ENCODE results near the gene DNMBP.

GRCh38 chr10:99851825-99852224, 157.9 kb downstream of the DNMBP start:
- TF ChIP-seq NPAS2 (CRISPR knock-in tag; IDR thresholded peaks at IDR 0.05; ENCODE audit: borderline replicate concordance) (no peak), RFX5 (IDR thresholded peaks at IDR 0.05) (no peak), POLR2A (IDR thresholded peaks at IDR 0.05; ENCODE audit: low read length) (no peak), MAX (IDR thresholded peaks at IDR 0.05) (no peak), MAZ (IDR thresholded peaks at IDR 0.05; ENCODE audit: borderline replicate concordance, low read depth, low read length) (no peak), USF2 (IDR thresholded peaks at IDR 0.05) (no peak)
